DMS53 (cell line): ENCODE measurements around the gene SEC24C.
"Not testable (repeated sequence)": the region's sequence is repeated elsewhere in the genome, so short reads cannot be mapped to it uniquely, and the experiment has no call there.

ENCODE experiments used
- DNase-seq: peaks from one replicate; lab custom pipeline; 2025; lab: John Stamatoyannopoulos, UW

SEC24C gene

GRCh38 chr10:73793456-73793855, 49.3 kb downstream of the SEC24C start:
- no peak for DNase-seq

GRCh38 chr10:73795491-73795890, 51.3 kb downstream of the SEC24C start:
- not testable (repeated sequence) for DNase-seq

DNA sequence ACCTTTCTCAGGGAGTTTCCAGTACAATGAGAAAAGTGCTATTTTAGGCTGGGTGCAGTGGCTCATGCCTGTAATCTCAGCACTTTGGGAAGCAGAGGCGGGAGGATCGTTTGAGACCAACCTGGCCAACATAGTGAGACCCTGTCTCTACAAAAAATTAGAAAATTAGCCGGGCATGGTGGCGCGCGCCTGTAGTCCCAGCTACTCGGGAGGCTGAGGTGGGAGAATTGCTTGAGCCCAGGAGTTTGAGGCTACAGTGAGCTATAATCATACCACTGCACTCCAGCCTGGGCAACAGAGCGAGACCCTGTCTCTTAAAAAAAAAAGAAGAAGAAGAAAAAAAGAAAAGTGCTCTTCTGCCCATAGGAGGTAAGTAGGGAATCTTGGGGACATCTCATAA, 51.9 kb downstream of the SEC24C start:
- not testable (repeated sequence) for DNase-seq

DNA sequence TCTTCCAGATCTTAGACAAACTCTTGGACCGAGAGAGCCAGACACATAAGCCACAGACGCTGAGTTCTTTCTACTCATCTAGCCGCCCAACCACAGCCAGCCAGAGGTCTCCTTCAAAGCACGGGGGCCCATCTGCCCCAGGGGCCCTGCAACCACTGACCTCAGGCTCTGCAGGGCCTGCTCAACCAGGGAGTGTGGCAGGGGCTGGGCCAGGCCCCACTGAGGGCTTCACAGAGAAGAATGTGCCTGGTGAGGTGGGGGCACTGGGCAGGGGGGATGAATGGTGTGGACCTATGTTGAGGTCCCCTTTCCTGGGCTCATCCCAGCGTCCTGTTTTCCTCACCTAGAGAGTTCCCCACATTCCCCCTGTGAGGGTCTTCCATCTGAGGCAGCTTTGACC, 52.6 kb downstream of the SEC24C start:
- DNase-seq = no peak

- DNase-seq = no peak
These were observed 53.3 kb downstream of the SEC24C start for GRCh38 chr10:73797324-73798025.

GRCh38 chr10:73798087-73798486, 53.9 kb downstream of the SEC24C start:
- no peak for DNase-seq

- DNase-seq = no peak
These were observed 54.9 kb downstream of the SEC24C start for GRCh38 chr10:73798927-73799560.

GRCh38 chr10:73799899-73800559, 55.9 kb downstream of the SEC24C start:
- DNase-seq = no peak

DNA sequence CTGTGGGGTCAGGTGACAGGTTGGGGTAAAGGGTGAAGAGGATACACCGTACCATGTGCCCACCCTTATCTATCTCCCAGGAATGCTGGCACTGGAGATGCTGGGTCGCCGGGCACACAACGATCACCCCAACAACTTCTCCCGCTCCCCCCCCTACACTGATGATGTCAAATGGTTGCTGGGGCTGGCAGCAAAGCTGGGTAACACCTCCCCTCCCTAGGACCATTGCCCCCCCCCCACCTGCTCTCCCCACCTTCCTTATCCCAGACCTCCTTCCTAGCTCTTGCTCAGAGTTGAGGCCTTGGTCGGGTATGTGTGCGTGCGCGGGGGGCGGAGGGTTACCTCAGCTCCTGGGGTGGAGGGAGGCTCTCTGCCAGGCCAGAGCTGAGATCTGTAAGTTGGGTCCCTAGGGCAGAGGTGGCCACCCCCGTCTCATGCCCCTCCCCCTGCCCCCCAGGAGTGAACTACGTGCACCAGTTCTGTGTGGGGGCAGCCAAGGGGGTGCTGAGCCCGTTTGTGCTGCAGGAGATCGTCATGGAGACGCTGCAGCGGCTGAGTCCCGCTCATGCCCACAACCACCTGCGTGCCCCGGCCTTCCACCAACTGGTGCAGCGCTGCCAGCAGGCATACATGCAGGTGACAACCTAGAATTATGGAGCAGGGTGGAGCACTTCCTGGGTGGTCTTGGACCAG, 56.5 kb downstream of the SEC24C start:
- no peak for DNase-seq

DNA sequence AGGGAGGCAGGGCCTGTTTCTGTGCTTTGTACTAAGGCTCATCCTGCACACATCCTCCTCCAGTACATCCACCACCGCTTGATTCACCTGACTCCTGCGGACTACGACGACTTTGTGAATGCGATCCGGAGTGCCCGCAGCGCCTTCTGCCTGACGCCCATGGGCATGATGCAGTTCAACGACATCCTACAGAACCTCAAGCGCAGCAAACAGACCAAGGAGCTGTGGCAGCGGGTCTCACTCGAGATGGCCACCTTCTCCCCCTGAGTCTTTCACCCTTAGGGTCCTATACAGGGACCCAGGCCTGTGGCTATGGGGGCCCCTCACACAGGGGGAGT, 57.0 kb downstream of the SEC24C start:
- DNase-seq = no peak

- DNase-seq = no peak
These were observed 58.3 kb downstream of the SEC24C start for GRCh38 chr10:73802276-73802991.

DNA sequence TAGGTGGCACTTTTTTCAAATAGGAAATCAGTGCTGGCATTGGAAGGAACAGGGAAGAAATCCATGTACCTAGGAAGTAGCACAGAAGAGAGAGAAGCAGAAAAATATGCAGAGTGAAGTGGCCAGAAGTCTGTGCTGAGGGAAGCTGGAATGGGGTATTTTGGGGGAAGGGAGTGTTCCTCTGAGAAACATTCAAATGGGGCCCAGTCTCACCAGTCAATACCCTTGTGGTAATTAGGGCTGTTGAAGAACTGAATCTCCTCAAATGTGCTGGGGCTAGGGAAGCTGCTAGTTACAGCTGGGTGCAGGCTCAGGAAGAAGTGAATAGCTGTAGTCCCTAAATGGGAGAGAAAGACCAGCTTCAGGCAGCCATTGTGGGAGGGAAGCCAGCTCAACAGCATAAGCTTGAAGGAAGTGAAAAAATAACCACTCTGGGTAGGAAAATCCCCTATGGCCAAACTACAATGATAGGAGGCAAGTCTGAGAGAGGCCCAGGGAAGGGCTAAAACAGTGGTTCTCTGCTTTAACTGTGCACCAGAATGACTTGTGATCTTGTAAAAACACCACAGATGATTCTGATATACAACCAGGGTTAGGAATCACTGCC, 59.6 kb downstream of the SEC24C start:
- peak; percentile 20 for DNase-seq

DNA sequence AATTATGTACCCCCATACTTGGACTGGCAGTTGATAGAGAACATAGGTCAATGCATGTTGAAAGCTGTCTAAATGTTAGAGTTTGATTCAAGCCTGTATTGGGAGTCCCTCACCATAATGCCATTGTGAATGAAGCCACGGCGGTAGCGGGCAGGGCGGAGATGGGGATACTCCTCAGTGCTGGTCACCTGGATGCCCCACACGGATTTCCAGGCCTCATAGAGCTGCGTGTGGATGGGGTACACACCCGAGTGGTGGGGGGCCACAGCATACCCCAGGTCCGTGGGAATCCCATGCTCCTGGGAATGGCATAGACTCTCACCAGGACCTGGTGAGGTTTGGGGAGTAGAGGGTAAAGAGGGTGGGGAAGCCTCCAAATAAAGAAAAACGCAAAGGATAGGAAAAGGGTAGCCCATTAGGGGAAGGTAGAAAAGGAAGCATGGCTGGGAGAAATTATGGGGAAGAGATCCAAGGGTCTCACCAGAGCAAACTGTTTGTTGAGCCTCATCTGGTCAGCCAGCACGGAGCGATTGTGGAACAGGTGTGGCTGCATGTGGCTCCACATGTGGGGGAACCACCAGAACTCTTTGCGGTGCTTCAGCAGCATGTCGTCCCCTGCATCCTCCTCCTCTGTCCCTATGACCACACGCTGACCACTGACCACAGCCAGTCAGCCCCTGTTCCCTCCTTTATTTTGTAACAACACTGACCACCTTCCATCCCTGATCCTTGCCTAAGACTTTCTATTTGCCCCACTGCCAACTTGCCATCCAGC, 62.2 kb downstream of the SEC24C start:
- DNase-seq = no peak

GRCh38 chr10:73807471-73807870, 63.3 kb downstream of the SEC24C start:
- no peak for DNase-seq

GRCh38 chr10:73808021-73808815, 64.0 kb downstream of the SEC24C start:
- DNase-seq = no peak

DNA sequence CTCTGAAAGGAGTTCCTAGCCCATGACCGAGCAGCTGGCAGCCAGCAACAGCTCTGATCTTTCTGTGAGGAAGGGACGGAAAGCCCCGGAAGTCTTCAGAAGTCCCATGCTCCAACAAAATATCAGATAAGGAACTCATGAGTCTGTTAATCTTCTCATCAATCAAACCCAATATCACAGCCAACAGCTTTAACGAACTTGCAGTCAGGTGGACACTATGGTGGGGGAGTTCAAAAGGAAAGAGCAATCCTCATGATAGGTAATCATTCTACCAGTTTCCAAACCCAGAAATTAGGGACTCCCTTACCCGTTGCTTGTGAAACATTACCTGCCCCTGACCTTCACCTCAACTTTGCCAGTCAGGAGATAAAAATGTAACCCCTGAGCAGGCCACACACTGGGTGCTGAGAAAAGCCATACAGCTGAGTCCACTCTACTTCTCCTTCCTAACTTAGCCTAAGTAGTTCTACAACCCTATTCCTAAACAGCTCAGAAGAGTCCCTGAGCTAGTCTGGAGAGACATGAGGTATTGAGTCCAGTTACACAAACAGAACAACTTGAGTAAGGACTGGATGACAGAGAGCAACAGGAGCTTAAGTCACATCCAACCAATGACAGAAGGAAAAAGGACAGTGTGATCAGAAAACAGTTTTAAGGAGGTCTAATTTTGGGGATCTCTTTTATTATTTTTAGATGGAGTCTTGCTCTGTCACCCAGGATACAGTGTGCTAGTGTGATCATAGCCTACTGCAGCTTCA, 65.1 kb downstream of the SEC24C start:
- DNase-seq = no peak

DNA sequence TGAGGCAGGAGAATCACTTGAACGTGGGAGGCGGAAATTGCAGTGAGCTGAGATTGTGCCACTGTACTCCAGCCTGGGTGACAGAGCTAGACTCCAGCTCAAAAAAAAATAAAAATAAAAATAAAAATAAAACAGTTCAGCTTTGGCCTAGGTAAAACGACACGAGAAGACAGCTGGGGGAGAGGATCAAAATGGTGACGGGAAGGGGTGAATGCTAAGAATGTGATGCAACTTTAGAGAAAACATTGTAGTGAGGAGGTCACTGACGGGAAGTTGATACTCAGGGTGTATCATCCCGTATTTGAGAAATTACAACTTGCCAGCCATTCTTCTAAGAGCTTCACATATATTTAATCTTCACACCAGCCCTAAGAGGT, 66.2 kb downstream of the SEC24C start:
- no peak for DNase-seq

DNA sequence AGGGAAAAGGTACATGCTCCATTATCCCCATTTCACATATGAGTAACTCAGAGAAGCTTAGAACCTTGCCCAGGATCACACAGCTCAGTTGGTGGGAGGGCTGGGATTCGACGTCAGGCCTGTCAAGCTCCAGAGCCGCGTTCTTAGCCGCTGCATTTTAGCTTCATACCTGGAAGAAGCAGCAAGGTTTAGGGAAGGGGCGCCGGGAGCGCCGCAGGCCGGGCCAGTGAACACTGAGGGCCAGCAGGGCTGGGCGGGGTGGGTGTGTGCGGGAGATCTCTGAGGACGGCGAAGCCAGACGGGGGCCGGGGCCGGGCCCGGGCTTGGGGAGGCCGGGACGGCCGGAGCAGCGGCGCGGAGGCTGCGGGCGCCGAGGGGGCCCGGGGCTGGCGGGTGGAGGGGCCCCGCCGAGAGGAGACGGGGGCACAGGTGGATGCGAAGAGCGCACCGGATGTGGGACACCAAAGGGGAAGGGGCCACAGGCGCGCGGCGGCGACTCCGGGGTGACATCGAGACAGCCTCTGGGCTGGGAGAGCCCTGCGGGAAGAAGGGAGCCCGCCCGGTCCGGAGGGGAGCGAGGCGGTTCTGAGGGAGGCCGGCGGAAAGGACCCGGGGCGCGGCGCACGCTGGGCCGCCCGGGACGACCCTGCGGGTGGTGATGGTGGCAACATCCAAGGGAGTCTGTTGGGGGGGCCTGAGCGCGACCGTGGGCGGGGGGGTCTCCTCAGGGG, 66.7 kb downstream of the SEC24C start:
- peak; percentile 70 for DNase-seq

DNA sequence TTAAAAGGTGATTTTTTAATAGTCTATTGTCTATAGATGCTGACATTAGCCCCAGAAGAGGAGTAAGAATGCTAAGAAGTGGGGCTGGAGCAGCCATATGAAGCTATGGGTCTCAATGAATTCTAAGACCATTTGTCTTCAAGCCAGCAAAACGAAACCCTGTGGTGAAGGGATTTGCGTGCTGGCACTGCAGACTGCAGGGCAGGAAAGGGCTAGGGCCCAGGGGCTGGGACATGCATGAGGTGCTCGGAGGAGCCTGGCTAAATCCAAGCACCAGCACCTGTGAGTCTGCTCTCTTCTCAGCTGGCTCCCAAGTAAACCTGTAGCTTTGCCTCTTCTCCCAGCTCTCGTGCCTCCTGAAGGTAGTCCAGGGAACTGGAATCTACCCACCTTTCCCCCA, 68.5 kb downstream of the SEC24C start:
- DNase-seq = no peak
